WTC11 (cell line): ENCODE data around the gene NECTIN2.

Experiments
- AFF4 ChIP-seq: sonication (generic); formaldehyde crosslinking; IDR thresholded peaks from 2 replicates; pipeline ENCODE4 v1.8.1; 2023; ENCODE audit warnings: mild to moderate bottlenecking, missing genetic modification reagents, borderline replicate concordance
- ATF1 ChIP-seq: sonication (generic); formaldehyde crosslinking; IDR thresholded peaks from 2 replicates; pipeline ENCODE4 v1.8.1; 2023; ENCODE audit warnings: mild to moderate bottlenecking, moderate library complexity, missing genetic modification reagents
- ATF3 ChIP-seq: sonication (generic); formaldehyde crosslinking; conservative IDR thresholded peaks from 2 replicates; pipeline ENCODE4 v1.8.1; 2022; ENCODE audit warnings: mild to moderate bottlenecking, missing genetic modification reagents
- CTCF ChIP-seq: fragments of 200-600 bp; IDR thresholded peaks from 2 replicates; pipeline ENCODE4 v1.8.0; 2022; ENCODE audit warnings: antibody characterized with exemption
- E2F5 ChIP-seq: sonication (generic); formaldehyde crosslinking; IDR thresholded peaks from 2 replicates; pipeline ENCODE4 v1.8.1; 2022; ENCODE audit warnings: mild to moderate bottlenecking, moderate library complexity, missing genetic modification reagents
- ETV6 ChIP-seq: sonication (generic); formaldehyde crosslinking; IDR thresholded peaks from 2 replicates; pipeline ENCODE4 v1.8.1; 2022; ENCODE audit warnings: mild to moderate bottlenecking, missing genetic modification reagents
- HMGXB4 ChIP-seq: sonication (generic); formaldehyde crosslinking; IDR thresholded peaks from 2 replicates; pipeline ENCODE4 v1.8.1; 2023; ENCODE audit warnings: mild to moderate bottlenecking, moderate library complexity, missing genetic modification reagents
- JUN ChIP-seq: sonication (generic); formaldehyde crosslinking; IDR thresholded peaks from 2 replicates; pipeline ENCODE4 v1.8.0; 2023; ENCODE audit warnings: mild to moderate bottlenecking, missing genetic modification reagents
- NFE2L1 ChIP-seq: sonication (generic); formaldehyde crosslinking; IDR thresholded peaks from 2 replicates; pipeline ENCODE4 v1.8.1; 2023; ENCODE audit warnings: missing genetic modification reagents
- USF1 ChIP-seq: sonication (generic); formaldehyde crosslinking; IDR thresholded peaks from 2 replicates; pipeline ENCODE4 v1.8.0; 2022; ENCODE audit warnings: mild to moderate bottlenecking, missing genetic modification reagents
- ZNF263 ChIP-seq: sonication (generic); formaldehyde crosslinking; IDR thresholded peaks from 2 replicates; pipeline ENCODE4 v1.8.1; 2022; ENCODE audit warnings: low read depth, mild to moderate bottlenecking, moderate library complexity, missing genetic modification reagents
- ZNF317 ChIP-seq: sonication (generic); formaldehyde crosslinking; IDR thresholded peaks from 2 replicates; pipeline ENCODE4 v1.8.1; 2023; ENCODE audit warnings: low read depth, mild to moderate bottlenecking, moderate library complexity, missing genetic modification reagents, borderline replicate concordance
- ZNF416 ChIP-seq: fragments of 250-450 bp; sonication (Bioruptor Pico); IDR thresholded peaks from 2 replicates; pipeline ENCODE4 v1.9.0; 2021; ENCODE audit warnings: mild to moderate bottlenecking, inconsistent platforms
- ZNF512 ChIP-seq: sonication (generic); formaldehyde crosslinking; IDR thresholded peaks from 2 replicates; pipeline ENCODE4 v1.8.1; 2022; ENCODE audit warnings: missing genetic modification reagents, borderline replicate concordance

- TF ChIP-seq HMGXB4 (CRISPR knock-in tag) = no peak
- no peak for TF ChIP-seq CTCF
- no peak for TF ChIP-seq E2F5
- no peak for TF ChIP-seq JUN (CRISPR knock-in tag)
- TF ChIP-seq ATF1 (CRISPR knock-in tag) = no peak
- TF ChIP-seq ZNF512 (CRISPR knock-in tag) = no peak
- TF ChIP-seq ATF3 (CRISPR knock-in tag) = no peak
- TF ChIP-seq USF1 = no peak
- no peak for TF ChIP-seq NFE2L1 (CRISPR knock-in tag)
- TF ChIP-seq ZNF416 (CRISPR knock-in tag) = no peak
- TF ChIP-seq ETV6 (CRISPR knock-in tag) = no peak
- no peak for TF ChIP-seq ZNF317 (CRISPR knock-in tag)
- TF ChIP-seq AFF4 (CRISPR knock-in tag) = no peak
- no peak for TF ChIP-seq ZNF263 (CRISPR knock-in tag)
These were observed 4.9 kb upstream of the NECTIN2 start for GRCh38 chr19:44841231-44841630.
